ENCODE results near the gene DMPK. TPM values are rescaled to one million over a fixed set of nuclear protein-coding genes. Genes with fewer than 3 reads are reported as not detected.
"Not testable (repeated sequence)": the region's sequence is repeated elsewhere in the genome, so short reads cannot be mapped to it uniquely, and the experiment has no call there.

Gene DMPK
- polyA plus RNA-seq, 3 donors, result 36.1 to 119 (median 40.8) TPM

DNA sequence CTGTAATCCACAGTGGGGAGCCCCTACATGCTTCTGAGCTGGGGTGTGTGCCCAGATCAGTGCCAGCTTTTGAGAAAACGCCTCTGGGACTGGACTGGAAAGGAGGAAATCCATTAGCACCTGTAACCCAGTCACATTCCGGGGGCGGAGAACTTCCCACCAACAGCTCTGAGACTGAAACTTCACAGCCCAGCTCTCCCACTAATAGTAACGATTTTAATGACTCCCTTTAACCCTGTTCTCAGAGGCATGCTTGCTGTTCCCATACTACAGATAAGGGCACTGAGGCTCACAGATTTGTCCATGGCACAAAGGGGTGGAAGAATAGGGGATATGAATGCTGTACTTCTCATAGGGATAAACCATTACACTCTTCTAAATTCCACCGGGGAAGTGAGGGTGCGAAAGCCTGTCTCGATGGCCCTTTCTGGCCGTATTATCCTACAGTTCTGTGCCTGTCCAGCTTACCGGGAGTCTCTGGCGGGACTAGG is 52.4 kb downstream of the DMPK start:
- no peak overlapping the region for H3K27ac ChIP-seq (ENCODE audit: low read depth, low read length)
- 6 to 18% (median 14%) methylated on average over 10 of the region's 10 CpGs for WGBS, 3 donors

DNA sequence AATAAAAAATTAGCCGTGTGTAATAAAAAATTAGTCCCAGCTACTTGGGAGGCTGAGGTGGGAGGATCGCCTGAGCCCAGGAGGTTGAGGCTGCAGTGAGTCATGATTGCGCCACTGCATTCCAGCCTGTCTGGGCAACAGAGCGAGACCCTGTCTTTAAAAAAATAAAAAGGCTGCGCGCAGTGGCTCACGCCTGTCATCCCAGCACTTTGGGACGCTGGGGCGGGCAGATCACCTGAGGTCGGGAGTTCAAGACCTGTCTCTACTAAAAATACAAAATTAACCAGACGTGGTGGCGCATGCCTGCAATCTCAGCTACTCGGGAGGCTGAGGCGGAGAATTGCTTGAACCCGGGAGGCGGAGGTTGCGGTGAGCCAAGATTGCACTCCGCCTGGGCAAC is 53.6 kb downstream of the DMPK start:
- not testable (repeated sequence) for H3K27ac ChIP-seq (ENCODE audit: low read depth, low read length)
- whole genome bisulfite sequencing, 3 donors, result 94 to 98% (median 95%) methylated on average over 18 of the region's 18 CpGs

DNA sequence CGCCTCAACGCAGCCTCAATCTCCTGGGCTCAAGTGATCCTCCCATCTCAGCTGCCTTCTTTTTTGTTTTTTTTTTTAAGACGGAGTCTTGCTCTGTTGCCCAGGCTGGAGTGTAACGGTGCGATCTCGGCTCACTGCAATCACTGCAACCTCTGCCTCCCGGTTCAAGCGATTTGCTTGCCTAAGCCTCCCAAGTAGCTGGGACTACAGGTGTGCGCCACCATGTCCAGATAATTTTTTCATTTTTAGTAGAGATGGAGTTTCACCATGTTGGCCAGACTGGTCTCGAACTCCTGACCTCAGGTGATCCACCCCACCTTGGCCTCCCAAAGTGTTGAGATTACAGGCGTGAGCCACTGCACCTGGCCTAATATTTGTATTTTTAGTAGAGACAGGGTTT is 62.2 kb downstream of the DMPK start:
- not testable (repeated sequence) for H3K27ac ChIP-seq (ENCODE audit: low read depth, low read length)
- 92 to 98% (median 98%) methylated on average over 11 of the region's 11 CpGs for WGBS, 3 donors

Other genes with a start within 250 kb of the DMPK start
- gene OPA3, start 197.7 kb downstream of the DMPK start, polyA plus RNA-seq, result 1 to 10 TPM; 3.1 to 6.7 (median 3.5) TPM
- gene GPR4, start 180.3 kb downstream of the DMPK start, polyA plus RNA-seq, result 10 to 100 TPM in 2 of 3 donors, 1 to 10 TPM in 1; 1.3 to 29.5 (median 11.6) TPM
- gene EML2, start 143.1 kb downstream of the DMPK start, polyA plus RNA-seq, result 10 to 100 TPM; 17.5 to 29.2 (median 22.3) TPM
- gene GIPR, start 114.3 kb downstream of the DMPK start, polyA plus RNA-seq, result 10 to 100 TPM in 1 of 3 donors, 1 to 10 TPM in 2; 5.6 to 20.2 (median 7.2) TPM
- 100 to 1,000 TPM; 175 to 370 (median 310) TPM for gene SNRPD2, start 90.5 kb downstream of the DMPK start, polyA plus RNA-seq
- 1 to 10 TPM; 3.9 to 5.4 (median 4.9) TPM for gene QPCTL, start 89.8 kb downstream of the DMPK start, polyA plus RNA-seq
- 1 to 10 TPM; 7.0 to 8.0 (median 7.3) TPM for gene FBXO46, start 51.6 kb downstream of the DMPK start, polyA plus RNA-seq
- gene MEIOSIN, start 49.1 kb downstream of the DMPK start, polyA plus RNA-seq, result under 1 TPM; 0.01 to 0.11 (median 0.02) TPM
- gene SIX5, start 13.2 kb downstream of the DMPK start, polyA plus RNA-seq, result 10 to 100 TPM; 19.7 to 33.3 (median 23.3) TPM
- gene DMWD, start 10.4 kb upstream of the DMPK start, polyA plus RNA-seq, result 10 to 100 TPM; 13.9 to 43.0 (median 35.8) TPM
- under 1 TPM in 1 of 3 donors, not detected in 2; 0.03 TPM for gene RSPH6A, start 32.8 kb upstream of the DMPK start, polyA plus RNA-seq
- gene SYMPK, start 80.7 kb upstream of the DMPK start, polyA plus RNA-seq, result 10 to 100 TPM; 25.9 to 57.0 (median 36.8) TPM
- gene FOXA3, start 81.8 kb upstream of the DMPK start, polyA plus RNA-seq, result 10 to 100 TPM in 1 of 3 donors, 1 to 10 TPM in 1, not detected in 1; 3.6 to 32.1 TPM
- gene IRF2BP1, start 103.7 kb upstream of the DMPK start, polyA plus RNA-seq, result 10 to 100 TPM in 2 of 3 donors, 1 to 10 TPM in 1; 7.7 to 13.9 (median 10.0) TPM
- gene MYPOP, start 120.1 kb upstream of the DMPK start, polyA plus RNA-seq, result 1 to 10 TPM; 2.9 to 3.4 (median 3.4) TPM
- gene NANOS2, start 132.3 kb upstream of the DMPK start, polyA plus RNA-seq, result not detected
- gene NOVA2, start 191.4 kb upstream of the DMPK start, polyA plus RNA-seq, result 1 to 10 TPM in 2 of 3 donors, under 1 TPM in 1; 0.49 to 7.4 (median 2.8) TPM
- gene CCDC61, start 213.0 kb upstream of the DMPK start, polyA plus RNA-seq, result 1 to 10 TPM; 7.2 to 8.6 (median 7.8) TPM
- gene PGLYRP1, start 240.6 kb upstream of the DMPK start, polyA plus RNA-seq, result 1 to 10 TPM in 2 of 3 donors, not detected in 1; 7.6 to 8.7 TPM